MM.1S (cell line): ENCODE results near the gene PTPRA.

Source experiments
- DNase-seq: peaks from one replicate; pipeline ENCODE4 v3.0.0-alpha.2; 2015
- H2AFZ ChIP-seq: fragments of 300-600 bp; sonication (generic); 2 replicates; pipeline ENCODE4 v1.6.0; 2016; ENCODE audit warnings: antibody characterized with exemption, low read length
- H3F3A ChIP-seq: fragments of 300-600 bp; sonication (generic); 2 replicates; pipeline ENCODE4 v1.6.1; 2016; ENCODE audit warnings: mild to moderate bottlenecking, antibody characterized with exemption, low read length, moderate library complexity, mixed read lengths; ENCODE audit not compliant: insufficient read depth
- H3K27ac ChIP-seq: fragments of 300-600 bp; sonication (generic); 2 replicates; pipeline ENCODE4 v1.5.1; 2016; ENCODE audit warnings: mild to moderate bottlenecking, low read length
- H3K27me3 ChIP-seq: fragments of 300-600 bp; sonication (generic); replicated peaks from 2 replicates; pipeline ENCODE4 v1.6.0; 2016; ENCODE audit warnings: low read length; ENCODE audit not compliant: insufficient read depth
- H3K36me3 ChIP-seq: fragments of 300-600 bp; sonication (generic); replicated peaks from 2 replicates; pipeline ENCODE4 v1.6.1; 2016; ENCODE audit warnings: mild to moderate bottlenecking, low read length, mixed read lengths; ENCODE audit not compliant: insufficient read depth
- H3K4me1 ChIP-seq: fragments of 300-600 bp; sonication (generic); 2 replicates; pipeline ENCODE4 v1.6.1; 2016; ENCODE audit warnings: low read length, mixed read lengths
- H3K4me2 ChIP-seq: fragments of 300-600 bp; sonication (generic); 2 replicates; pipeline ENCODE4 v1.6.0; 2016; ENCODE audit warnings: low read depth, low read length
- H3K4me3 ChIP-seq: fragments of 300-600 bp; sonication (generic); 2 replicates; pipeline ENCODE4 v1.5.1; 2016; ENCODE audit warnings: low read length, mixed read lengths
- H3K79me2 ChIP-seq: fragments of 300-600 bp; sonication (generic); 2 replicates; pipeline ENCODE4 v1.6.1; 2016; ENCODE audit warnings: mixed run types, low read length, mixed read lengths
- H3K9ac ChIP-seq: fragments of 300-600 bp; sonication (generic); 2 replicates; pipeline ENCODE4 v1.6.1; 2016; ENCODE audit warnings: low read length, mixed read lengths
- H3K9me2 ChIP-seq: fragments of 300-600 bp; sonication (generic); replicated peaks from 2 replicates; pipeline ENCODE4 v1.6.1; 2016; ENCODE audit warnings: mild to moderate bottlenecking, low read length, mixed read lengths; ENCODE audit not compliant: insufficient read depth
- H3K9me3 ChIP-seq: fragments of 300-600 bp; sonication (generic); replicated peaks from 2 replicates; pipeline ENCODE4 v1.6.1; 2016; ENCODE audit warnings: mild to moderate bottlenecking, low read length, mixed read lengths; ENCODE audit not compliant: insufficient read depth
- H4K20me1 ChIP-seq: fragments of 300-600 bp; sonication (generic); 2 replicates; pipeline ENCODE4 v1.6.1; 2016; ENCODE audit warnings: mild to moderate bottlenecking, low read length, moderate library complexity, mixed read lengths; ENCODE audit not compliant: insufficient read depth
- EZH2 ChIP-seq: fragments of 300-600 bp; sonication (generic); optimal IDR thresholded peaks from 2 replicates; pipeline ENCODE3; 2017; ENCODE audit warnings: low read depth, mild to moderate bottlenecking, antibody characterized with exemption, low read length, mixed read lengths
- EZH2phosphoT487 ChIP-seq: fragments of 300-600 bp; sonication (generic); IDR thresholded peaks from 2 replicates; pipeline ENCODE4 v1.6.1; 2018; ENCODE audit warnings: antibody characterized with exemption, low read length
- TF ChIP-seq, protein P1 (sequence below): fragments of 300-600 bp; sonication (generic); IDR thresholded peaks from 2 replicates; pipeline ENCODE4 v1.5.1; 2016; ENCODE audit warnings: antibody characterized with exemption, low read length, mixed read lengths

Gene PTPRA

GRCh38 chr20:3084986-3085360, 211.7 kb downstream of the PTPRA start:
- TF ChIP-seq, protein P1, sequence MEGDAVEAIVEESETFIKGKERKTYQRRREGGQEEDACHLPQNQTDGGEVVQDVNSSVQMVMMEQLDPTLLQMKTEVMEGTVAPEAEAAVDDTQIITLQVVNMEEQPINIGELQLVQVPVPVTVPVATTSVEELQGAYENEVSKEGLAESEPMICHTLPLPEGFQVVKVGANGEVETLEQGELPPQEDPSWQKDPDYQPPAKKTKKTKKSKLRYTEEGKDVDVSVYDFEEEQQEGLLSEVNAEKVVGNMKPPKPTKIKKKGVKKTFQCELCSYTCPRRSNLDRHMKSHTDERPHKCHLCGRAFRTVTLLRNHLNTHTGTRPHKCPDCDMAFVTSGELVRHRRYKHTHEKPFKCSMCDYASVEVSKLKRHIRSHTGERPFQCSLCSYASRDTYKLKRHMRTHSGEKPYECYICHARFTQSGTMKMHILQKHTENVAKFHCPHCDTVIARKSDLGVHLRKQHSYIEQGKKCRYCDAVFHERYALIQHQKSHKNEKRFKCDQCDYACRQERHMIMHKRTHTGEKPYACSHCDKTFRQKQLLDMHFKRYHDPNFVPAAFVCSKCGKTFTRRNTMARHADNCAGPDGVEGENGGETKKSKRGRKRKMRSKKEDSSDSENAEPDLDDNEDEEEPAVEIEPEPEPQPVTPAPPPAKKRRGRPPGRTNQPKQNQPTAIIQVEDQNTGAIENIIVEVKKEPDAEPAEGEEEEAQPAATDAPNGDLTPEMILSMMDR: no peak
- TF ChIP-seq EZH2 (no peak), EZH2phosphoT487 (no peak)
- H3K9me2 ChIP-seq: no peaks in the 10 kb centered on the region
- no peak for DNase-seq

GRCh38 chr20:3085571-3086072, 212.3 kb downstream of the PTPRA start:
- TF ChIP-seq EZH2 (no peak), EZH2phosphoT487 (no peak)
- TF ChIP-seq, protein P1: no peak
- Histone ChIP-seq H3K36me3 (no peaks in the 10 kb centered on the region), H3K27ac (no peak overlapping the region), H2AFZ (no peak overlapping the region), H3K9ac (no peak overlapping the region), H3K4me3 (no peak overlapping the region), H3F3A (no peaks in the 10 kb centered on the region), H4K20me1 (no peaks in the 10 kb centered on the region), H3K9me3 (no peaks in the 10 kb centered on the region), H3K27me3 (peaks cover 28% of the 10 kb centered on the region), H3K79me2 (no peaks in the 10 kb centered on the region), H3K9me2 (no peaks in the 10 kb centered on the region), H3K4me2 (no peak overlapping the region), H3K4me1 (no peaks in the 10 kb centered on the region)
- no peak for DNase-seq

More at GRCh38 chr20:3084986-3085360, 211.7 kb downstream of the PTPRA start:
- no peaks in the 10 kb centered on the region for H3K79me2 ChIP-seq
- H3K36me3 ChIP-seq: no peaks in the 10 kb centered on the region
- H3K4me1 ChIP-seq: no peaks in the 10 kb centered on the region
- H3K27ac ChIP-seq: no peak overlapping the region
- H4K20me1 ChIP-seq: no peaks in the 10 kb centered on the region
- H3K9ac ChIP-seq: no peak overlapping the region
- no peak overlapping the region for H3K4me3 ChIP-seq
- H3K9me3 ChIP-seq: no peaks in the 10 kb centered on the region
- H3K27me3 ChIP-seq: peaks cover 28% of the 10 kb centered on the region
- no peaks in the 10 kb centered on the region for H3F3A ChIP-seq
- H2AFZ ChIP-seq: no peak overlapping the region
- no peak overlapping the region for H3K4me2 ChIP-seq

DNA sequence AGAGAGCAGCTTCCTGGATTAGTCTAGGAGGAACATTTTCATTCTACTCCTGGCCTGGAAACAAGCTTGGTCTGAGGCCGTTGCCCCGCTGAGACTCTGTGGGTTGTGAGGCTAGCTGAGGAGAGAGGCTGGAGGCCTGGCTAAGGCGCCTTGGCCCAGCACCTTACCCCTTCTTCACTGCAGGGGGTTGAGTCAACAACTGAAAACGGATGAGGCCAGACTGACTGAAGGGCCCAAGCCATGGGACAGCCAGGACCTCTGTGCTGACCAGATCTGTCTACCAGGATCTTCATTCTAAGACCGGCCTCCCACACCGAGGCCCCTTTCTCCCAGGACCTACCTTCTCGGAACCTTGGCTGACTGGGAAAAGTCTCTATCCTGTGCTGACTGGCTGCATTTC, 214.8 kb downstream of the PTPRA start:
- Histone ChIP-seq H3F3A (no peaks in the 10 kb centered on the region), H3K4me2 (no peak overlapping the region), H3K27ac (no peak overlapping the region), H3K36me3 (no peaks in the 10 kb centered on the region), H3K27me3 (peaks cover 27% of the 10 kb centered on the region), H3K4me3 (no peak overlapping the region), H3K9ac (no peak overlapping the region), H3K79me2 (no peaks in the 10 kb centered on the region), H3K9me2 (no peaks in the 10 kb centered on the region), H3K9me3 (no peaks in the 10 kb centered on the region), H4K20me1 (no peaks in the 10 kb centered on the region), H2AFZ (no peak overlapping the region), H3K4me1 (no peaks in the 10 kb centered on the region)
- TF ChIP-seq EZH2 (no peak), EZH2phosphoT487 (no peak)
- TF ChIP-seq, protein P1: no peak
- DNase-seq: no peak
